Measurements from ENCODE around the gene VAPB.

DNA sequence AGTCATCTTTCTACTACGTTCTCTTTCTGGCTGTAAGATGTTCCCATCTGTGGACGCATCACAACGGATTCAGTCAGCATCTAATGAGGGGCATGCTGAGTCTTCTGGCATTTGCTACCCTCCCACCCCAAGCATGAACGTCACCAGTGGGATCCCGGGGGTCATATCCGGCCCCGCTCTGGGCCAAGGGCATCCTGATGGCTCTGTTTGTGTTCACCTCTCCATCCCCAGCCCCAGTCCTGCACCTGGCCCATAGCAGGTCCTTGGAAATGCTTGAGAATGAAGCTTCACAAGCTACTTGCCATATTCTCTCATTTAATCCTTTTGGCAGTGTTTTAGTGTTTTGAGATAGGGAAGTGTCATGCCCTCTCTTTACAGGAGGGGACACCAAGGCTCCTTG is 111.2 kb downstream of the VAPB start:
- TF ChIP-seq, protein P1, sequence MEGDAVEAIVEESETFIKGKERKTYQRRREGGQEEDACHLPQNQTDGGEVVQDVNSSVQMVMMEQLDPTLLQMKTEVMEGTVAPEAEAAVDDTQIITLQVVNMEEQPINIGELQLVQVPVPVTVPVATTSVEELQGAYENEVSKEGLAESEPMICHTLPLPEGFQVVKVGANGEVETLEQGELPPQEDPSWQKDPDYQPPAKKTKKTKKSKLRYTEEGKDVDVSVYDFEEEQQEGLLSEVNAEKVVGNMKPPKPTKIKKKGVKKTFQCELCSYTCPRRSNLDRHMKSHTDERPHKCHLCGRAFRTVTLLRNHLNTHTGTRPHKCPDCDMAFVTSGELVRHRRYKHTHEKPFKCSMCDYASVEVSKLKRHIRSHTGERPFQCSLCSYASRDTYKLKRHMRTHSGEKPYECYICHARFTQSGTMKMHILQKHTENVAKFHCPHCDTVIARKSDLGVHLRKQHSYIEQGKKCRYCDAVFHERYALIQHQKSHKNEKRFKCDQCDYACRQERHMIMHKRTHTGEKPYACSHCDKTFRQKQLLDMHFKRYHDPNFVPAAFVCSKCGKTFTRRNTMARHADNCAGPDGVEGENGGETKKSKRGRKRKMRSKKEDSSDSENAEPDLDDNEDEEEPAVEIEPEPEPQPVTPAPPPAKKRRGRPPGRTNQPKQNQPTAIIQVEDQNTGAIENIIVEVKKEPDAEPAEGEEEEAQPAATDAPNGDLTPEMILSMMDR (IDR thresholded peaks at IDR 0.05): no peak
- TF ChIP-seq EP300 (IDR thresholded peaks at IDR 0.05): no peak
- no peak for TF ChIP-seq POLR2AphosphoS5 (IDR thresholded peaks at IDR 0.05)
- TF ChIP-seq POLR2A (IDR thresholded peaks at IDR 0.05): no peak
